HEK293 (cell line): ENCODE measurements around the gene ANXA1.

Experiments
- CTCF ChIA-PET: fragments of 350-600 bp; formaldehyde crosslinking; extraction: SDS; loops from one replicate; lab custom pipeline; 2021; ENCODE audit warnings: antibody characterized with exemption; lab: Yijun Ruan, JAX
- POLR2A ChIA-PET: fragments of 300-600 bp; formaldehyde crosslinking; extraction: SDS; loops from one replicate; lab custom pipeline; 2020; ENCODE audit warnings: antibody characterized with exemption, inconsistent platforms; lab: Yijun Ruan, JAX
- H3K27ac ChIP-seq: fragments of 200-500 bp; sonication (Bioruptor generic); 2 replicates; pipeline ENCODE4 v1.5.1; 2014; ENCODE audit warnings: low read depth, low read length, control low read depth, inconsistent platforms; ENCODE audit errors: extremely low read depth
- H3K36me3 ChIP-seq, 2 experiments: fragments of 200-500 bp in 1 of 2; sonication (Bioruptor generic) in 1 of 2; 1 replicate in 1 of 2; 2 replicates in 1 of 2; pipeline ENCODE4 v1.5.1; 2014 to 2017; ENCODE audit warnings: inconsistent platforms in 2 of 2, low read length in 2 of 2; ENCODE audit not compliant: control insufficient read depth in 2 of 2, insufficient read depth in 1 of 2
- H3K4me1 ChIP-seq: fragments of 200-500 bp; sonication (Bioruptor generic); 2 replicates; pipeline ENCODE4 v1.5.1; 2014; ENCODE audit warnings: mild to moderate bottlenecking, low read length, inconsistent platforms; ENCODE audit not compliant: control insufficient read depth, insufficient read depth
- H3K4me3 ChIP-seq: 2 replicates; pipeline ENCODE4 v1.5.1; 2011; ENCODE audit warnings: low read depth, mild to moderate bottlenecking, control low read depth, low read length, moderate library complexity
- H3K9me3 ChIP-seq: fragments of 200-500 bp; sonication (Bioruptor generic); 2 replicates; pipeline ENCODE4 v1.5.1; 2014; ENCODE audit warnings: low read depth, low read length, inconsistent platforms; ENCODE audit not compliant: control insufficient read depth, insufficient read depth
- GLIS1 ChIP-seq: fragments of 450-650 bp; formaldehyde crosslinking; IDR thresholded peaks from 2 replicates; pipeline ENCODE4 v1.5.1; 2016; ENCODE audit warnings: missing biosample characterization, missing genetic modification characterization
- GLIS2 ChIP-seq: fragments of 450-650 bp; formaldehyde crosslinking; IDR thresholded peaks from 2 replicates; pipeline ENCODE4 v1.5.1; 2016; ENCODE audit warnings: missing biosample characterization, missing genetic modification characterization
- OVOL3 ChIP-seq: fragments of 450-650 bp; formaldehyde crosslinking; IDR thresholded peaks from 2 replicates; pipeline ENCODE4 v1.5.1; 2016; ENCODE audit warnings: missing biosample characterization, missing genetic modification characterization
- PRDM1 ChIP-seq: fragments of 450-650 bp; formaldehyde crosslinking; IDR thresholded peaks from 2 replicates; pipeline ENCODE4; 2016; ENCODE audit warnings: missing biosample characterization, missing genetic modification characterization
- REPIN1 ChIP-seq: fragments of 450-650 bp; formaldehyde crosslinking; IDR thresholded peaks from 2 replicates; pipeline ENCODE4 v1.5.1; 2017; ENCODE audit warnings: missing biosample characterization, missing genetic modification characterization, low read depth
- SALL2 ChIP-seq: fragments of 450-650 bp; formaldehyde crosslinking; IDR thresholded peaks from 2 replicates; pipeline ENCODE4 v1.5.0; 2017; ENCODE audit warnings: missing biosample characterization, mild to moderate bottlenecking, missing genetic modification characterization, borderline replicate concordance
- TRIM28 ChIP-seq: IDR thresholded peaks from 2 replicates; pipeline ENCODE4 v1.6.1; 2011; ENCODE audit warnings: low read length, control low read depth, borderline replicate concordance
- ZBTB1 ChIP-seq: fragments of 450-650 bp; formaldehyde crosslinking; IDR thresholded peaks from 2 replicates; pipeline ENCODE4 v1.5.1; 2016; ENCODE audit warnings: missing biosample characterization, missing genetic modification characterization
- ZEB2 ChIP-seq: fragments of 450-650 bp; formaldehyde crosslinking; IDR thresholded peaks from 2 replicates; pipeline ENCODE4 v1.5.1; 2016; ENCODE audit warnings: missing biosample characterization, missing genetic modification characterization
- ZFP37 ChIP-seq: fragments of 450-650 bp; formaldehyde crosslinking; IDR thresholded peaks from 2 replicates; pipeline ENCODE4 v1.5.1; 2016; ENCODE audit warnings: missing biosample characterization, missing genetic modification characterization
- ZNF354C ChIP-seq: fragments of 450-650 bp; formaldehyde crosslinking; IDR thresholded peaks from 2 replicates; pipeline ENCODE4 v1.5.1; 2016; ENCODE audit warnings: missing biosample characterization, missing genetic modification characterization, low read depth, borderline replicate concordance
- ZNF394 ChIP-seq: fragments of 450-650 bp; formaldehyde crosslinking; IDR thresholded peaks from 2 replicates; pipeline ENCODE4 v1.5.1; 2016; ENCODE audit warnings: missing biosample characterization, missing genetic modification characterization, mild to moderate bottlenecking, moderate library complexity, borderline replicate concordance
- ZNF423 ChIP-seq: fragments of 450-650 bp; formaldehyde crosslinking; IDR thresholded peaks from 2 replicates; pipeline ENCODE4 v1.5.1; 2016; ENCODE audit warnings: missing biosample characterization, missing genetic modification characterization
- ZNF473 ChIP-seq: fragments of 450-650 bp; formaldehyde crosslinking; IDR thresholded peaks from 2 replicates; pipeline ENCODE4 v1.5.1; 2017; ENCODE audit warnings: missing biosample characterization, missing genetic modification characterization
- ZNF529 ChIP-seq: fragments of 450-650 bp; formaldehyde crosslinking; IDR thresholded peaks from 2 replicates; pipeline ENCODE4 v1.5.1; 2017; ENCODE audit warnings: missing genetic modification characterization, missing biosample characterization; ENCODE audit not compliant: insufficient replicate concordance
- ZNF548 ChIP-seq: fragments of 450-650 bp; formaldehyde crosslinking; IDR thresholded peaks from 2 replicates; pipeline ENCODE4 v1.5.1; 2016; ENCODE audit warnings: missing biosample characterization, missing genetic modification characterization
- ZNF555 ChIP-seq: fragments of 450-650 bp; formaldehyde crosslinking; conservative IDR thresholded peaks from 2 replicates; pipeline ENCODE4 v1.5.1; 2017; ENCODE audit warnings: missing biosample characterization, mild to moderate bottlenecking, missing genetic modification characterization, inconsistent platforms
- ZNF571 ChIP-seq: fragments of 450-650 bp; formaldehyde crosslinking; IDR thresholded peaks from 2 replicates; pipeline ENCODE4 v1.5.0; 2017; ENCODE audit warnings: missing biosample characterization, missing genetic modification characterization
- ZNF621 ChIP-seq: fragments of 450-650 bp; formaldehyde crosslinking; IDR thresholded peaks from 2 replicates; pipeline ENCODE4 v1.5.1; 2017; ENCODE audit warnings: missing biosample characterization, missing genetic modification characterization
- ZNF623 ChIP-seq: fragments of 450-650 bp; formaldehyde crosslinking; IDR thresholded peaks from 2 replicates; pipeline ENCODE4 v1.5.1; 2016; ENCODE audit warnings: missing biosample characterization, missing genetic modification characterization
- ZNF670 ChIP-seq: fragments of 450-650 bp; formaldehyde crosslinking; IDR thresholded peaks from 2 replicates; pipeline ENCODE4 v1.5.1; 2016; ENCODE audit warnings: missing biosample characterization, missing genetic modification characterization, low read depth
- ZNF747 ChIP-seq: fragments of 450-650 bp; formaldehyde crosslinking; IDR thresholded peaks from 2 replicates; pipeline ENCODE4 v1.5.1; 2016; ENCODE audit warnings: missing biosample characterization, missing genetic modification characterization
- ZNF768 ChIP-seq: fragments of 450-650 bp; formaldehyde crosslinking; IDR thresholded peaks from 2 replicates; pipeline ENCODE4 v1.5.1; 2018; ENCODE audit warnings: missing biosample characterization, mild to moderate bottlenecking, missing genetic modification characterization
- ZSCAN30 ChIP-seq: fragments of 450-650 bp; IDR thresholded peaks from 2 replicates; pipeline ENCODE4 v1.5.1; 2018; ENCODE audit warnings: missing biosample characterization, mild to moderate bottlenecking, missing genetic modification characterization, moderate library complexity
- TF ChIP-seq, protein P1 (sequence below): fragments of 450-650 bp; formaldehyde crosslinking; IDR thresholded peaks from 2 replicates; pipeline ENCODE4 v1.5.1; 2017; ENCODE audit warnings: missing biosample characterization, missing genetic modification characterization

ANXA1 gene

DNA sequence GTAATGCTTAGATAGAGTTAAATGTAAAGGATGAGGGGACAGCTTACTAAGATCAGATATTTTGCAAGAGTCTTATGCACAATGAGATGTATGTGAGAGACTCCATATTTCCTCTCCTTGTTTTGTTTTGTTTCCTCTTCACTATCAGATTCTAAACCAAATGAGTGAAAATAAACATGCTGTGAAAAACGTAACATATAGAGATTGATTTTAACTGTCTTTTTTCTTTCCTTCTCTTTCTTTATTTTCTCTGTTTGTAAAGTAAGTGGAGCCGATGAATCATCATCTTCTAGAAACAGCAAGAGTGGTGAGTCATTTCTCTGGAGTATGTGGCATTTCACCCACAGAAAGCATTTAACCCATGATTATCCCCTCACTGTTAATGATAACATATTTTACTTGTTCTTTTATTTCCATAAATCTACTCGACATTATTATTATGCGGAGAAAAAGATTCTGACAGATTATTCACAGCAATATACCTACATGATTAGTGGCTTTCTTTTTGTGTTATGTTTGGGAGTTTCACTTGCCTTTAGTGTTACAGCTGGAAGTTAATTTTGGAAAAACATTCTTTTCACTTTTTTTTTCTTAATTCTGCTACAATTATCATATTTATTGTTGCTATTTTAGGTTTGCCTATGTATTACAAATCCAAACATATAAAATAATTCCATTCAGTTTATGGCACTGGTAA lies 2.1 kb upstream of the ANXA1 start (continued):
- TF ChIP-seq TRIM28 (peak; percentile 77; the same call in 1 of the 2 replicates), ZNF529 (tag by site-specific recombination) (no peak), ZFP37 (no peak), ZNF621 (tag by site-specific recombination) (no peak), PRDM1 (peak; percentile 91), ZNF670 (no peak)

DNA sequence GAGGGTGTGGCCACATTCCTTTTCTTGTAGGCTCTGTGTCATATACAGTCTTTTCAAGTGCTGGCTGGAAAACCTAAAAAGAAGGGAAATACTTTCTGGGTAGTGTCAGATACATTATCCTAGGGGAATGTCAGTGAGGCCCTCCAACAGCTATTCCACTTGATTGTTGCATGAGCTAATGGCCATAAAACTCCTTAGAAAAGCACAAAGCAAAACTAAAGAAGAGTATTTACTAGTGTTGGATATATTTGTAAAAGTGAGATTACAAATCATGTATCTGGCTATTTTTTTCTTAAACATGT lies 829 bp downstream of the ANXA1 start:
- ChIA-PET POLR2A (interaction anchor here (0.8 to 2.1 kb wide), 6 partner anchors 8 to 28 kb away, joined by 3 to 9 read pairs (median 5); no protein-coding TSS in a partner anchor), CTCF (interaction anchor here (0.7 to 3.1 kb wide), 9 partner anchors 8 to 220 kb away, joined by 3 to 15 read pairs (median 4); no protein-coding TSS in a partner anchor)
- no peaks in the 10 kb centered on the region for H3K36me3 ChIP-seq
- peak overlapping the region; percentile 50 for H3K4me3 ChIP-seq
- no peak overlapping the region for H3K27ac ChIP-seq
- TF ChIP-seq SALL2, result no peak
- TF ChIP-seq, protein P1, sequence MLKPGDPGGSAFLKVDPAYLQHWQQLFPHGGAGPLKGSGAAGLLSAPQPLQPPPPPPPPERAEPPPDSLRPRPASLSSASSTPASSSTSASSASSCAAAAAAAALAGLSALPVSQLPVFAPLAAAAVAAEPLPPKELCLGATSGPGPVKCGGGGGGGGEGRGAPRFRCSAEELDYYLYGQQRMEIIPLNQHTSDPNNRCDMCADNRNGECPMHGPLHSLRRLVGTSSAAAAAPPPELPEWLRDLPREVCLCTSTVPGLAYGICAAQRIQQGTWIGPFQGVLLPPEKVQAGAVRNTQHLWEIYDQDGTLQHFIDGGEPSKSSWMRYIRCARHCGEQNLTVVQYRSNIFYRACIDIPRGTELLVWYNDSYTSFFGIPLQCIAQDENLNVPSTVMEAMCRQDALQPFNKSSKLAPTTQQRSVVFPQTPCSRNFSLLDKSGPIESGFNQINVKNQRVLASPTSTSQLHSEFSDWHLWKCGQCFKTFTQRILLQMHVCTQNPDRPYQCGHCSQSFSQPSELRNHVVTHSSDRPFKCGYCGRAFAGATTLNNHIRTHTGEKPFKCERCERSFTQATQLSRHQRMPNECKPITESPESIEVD (tag by site-specific recombination), result peak; percentile 84
- 0 out of 2 replicates have a peak, but pooled peaks have one; percentile 16 for TF ChIP-seq ZNF394 (tag by site-specific recombination)
- 0 out of 2 replicates have a peak, but pooled peaks have one; percentile 18 for TF ChIP-seq ZEB2 (tag by site-specific recombination)
- H3K4me1 ChIP-seq, result no peaks in the 10 kb centered on the region; the same call in none of the 2 replicates
- H3K9me3 ChIP-seq, result no peaks in the 10 kb centered on the region

DNA sequence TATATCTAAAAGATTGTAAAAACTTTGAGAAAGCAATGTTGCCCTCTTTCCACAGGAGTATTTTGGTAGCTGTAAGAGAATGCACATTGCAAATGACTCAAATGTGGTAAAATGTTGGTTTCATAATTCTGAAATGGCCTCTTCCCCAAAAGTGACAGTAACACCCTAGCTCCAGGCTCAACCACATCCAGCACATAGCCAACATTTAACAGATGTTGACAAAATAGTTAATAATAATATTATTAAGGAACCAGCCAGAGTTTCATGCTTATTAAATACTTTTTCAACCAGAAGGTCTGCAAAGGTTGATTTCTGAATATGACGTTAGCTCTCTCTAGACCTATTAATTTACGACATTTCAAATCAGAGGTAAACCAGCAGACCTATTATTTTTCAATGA lies 1.3 kb downstream of the ANXA1 start:
- CTCF ChIA-PET, result interaction anchor here (0.7 to 3.1 kb wide), 11 partner anchors 8 to 510 kb away, joined by 3 to 15 read pairs (median 4); no protein-coding TSS in a partner anchor
- Histone ChIP-seq H3K4me1 (no peaks in the 10 kb centered on the region; the same call in none of the 2 replicates), H3K9me3 (no peaks in the 10 kb centered on the region), H3K4me3 (peak overlapping the region; percentile 50), H3K27ac (no peak overlapping the region), H3K36me3 (no peaks in the 10 kb centered on the region)
- TF ChIP-seq ZNF747 (tag by site-specific recombination) (no peak), ZNF623 (tag by site-specific recombination) (no peak), ZNF354C (tag by site-specific recombination) (no peak), ZBTB1 (tag by site-specific recombination) (no peak), PRDM1 (no peak), OVOL3 (tag by site-specific recombination) (no peak), ZNF423 (tag by site-specific recombination) (no peak), ZNF571 (tag by site-specific recombination) (no peak), GLIS2 (no peak), REPIN1 (no peak), ZNF768 (tag by site-specific recombination) (no peak), ZNF555 (no peak), GLIS1 (no peak), ZNF548 (tag by site-specific recombination) (no peak), ZNF473 (tag by site-specific recombination) (no peak), ZSCAN30 (tag by site-specific recombination) (no peak)
- POLR2A ChIA-PET, result interaction anchor here (0.8 to 2.1 kb wide), 6 partner anchors 9 to 46 kb away, joined by 3 to 9 read pairs (median 5); no protein-coding TSS in a partner anchor
